Panc1 (cell line): ENCODE results near the gene PLPP4. TPM values are rescaled to one million over a fixed set of nuclear protein-coding genes. Genes with fewer than 3 reads are reported as not detected.

Source experiments
- ATAC-seq: fragments of 200-7000 bp; cut with Tn5 transposase; 2 replicates; pipeline ENCODE4 v1.9.1; 2020; ENCODE audit warnings: mild to moderate bottlenecking, moderate library complexity
- BruUV-seq: library from RNA; stranded (reverse); fragments of 400-500 nt; replicated peaks from 2 replicates; lab custom pipeline; 2021; lab: Mats Ljungman, UMichigan
- CTCF ChIA-PET: fragments of 300-600 bp; sonication (Branson Sonifier 250); formaldehyde crosslinking; loops from one replicate; lab custom pipeline; 2022; ENCODE audit warnings: antibody characterized with exemption; lab: Charles Lee
- POLR2A ChIA-PET: fragments of 300-600 bp; sonication (Branson Sonifier 250); formaldehyde crosslinking; loops from one replicate; lab custom pipeline; 2022; ENCODE audit warnings: antibody characterized with exemption; lab: Charles Lee
- DNase-seq: peaks from one replicate; pipeline ENCODE4 v3.0.0-alpha.2; 2010; ENCODE audit warnings: low read depth, low spot score
- H3K27ac ChIP-seq: 2 replicates; pipeline ENCODE4 v1.5.1; 2011; ENCODE audit warnings: mild to moderate bottlenecking, low read length, inconsistent platforms
- H3K27me3 ChIP-seq: fragments of 200-500 bp; sonication (Bioruptor generic); 2 replicates; pipeline ENCODE4 v1.6.0; 2014; ENCODE audit warnings: low read length, inconsistent platforms; ENCODE audit not compliant: control insufficient read depth, insufficient read depth
- H3K36me3 ChIP-seq: fragments of 200-500 bp; sonication (Bioruptor generic); 2 replicates; pipeline ENCODE4 v1.5.1; 2014; ENCODE audit warnings: inconsistent platforms, mild to moderate bottlenecking, low read length, moderate library complexity; ENCODE audit not compliant: control insufficient read depth, insufficient read depth
- H3K4me1 ChIP-seq: 2 replicates; pipeline ENCODE4 v1.5.1; 2011; ENCODE audit warnings: inconsistent platforms, mild to moderate bottlenecking, low read length, moderate library complexity; ENCODE audit not compliant: control insufficient read depth, insufficient read depth
- H3K4me3 ChIP-seq, 2 experiments: 2 replicates each; pipeline ENCODE4 v1.5.1; 2011 to 2012; ENCODE audit warnings: low read depth in 2 of 2, low read length in 2 of 2, mild to moderate bottlenecking in 2 of 2, inconsistent platforms in 1 of 2, moderate library complexity in 1 of 2
- H3K9me3 ChIP-seq: fragments of 200-500 bp; sonication (Bioruptor generic); 2 replicates; pipeline ENCODE4 v1.5.1; 2014; ENCODE audit warnings: low read depth, mild to moderate bottlenecking, inconsistent platforms, low read length, moderate library complexity; ENCODE audit not compliant: control insufficient read depth, insufficient read depth
- CTCF ChIP-seq: fragments of 450-650 bp; IDR thresholded peaks from 2 replicates; pipeline ENCODE4 v1.5.1; 2017; ENCODE audit warnings: mild to moderate bottlenecking
- POLR2AphosphoS5 ChIP-seq: IDR thresholded peaks from 2 replicates; pipeline ENCODE4 v1.6.1; 2012; ENCODE audit warnings: mild to moderate bottlenecking, low read depth, low read length, moderate library complexity
- REST ChIP-seq, 2 experiments: IDR thresholded peaks; 2 replicates each; pipeline ENCODE4 v1.6.1; 2011 to 2012; ENCODE audit warnings: low read depth in 2 of 2, control low read depth in 1 of 2, low read length in 1 of 2, mild to moderate bottlenecking in 1 of 2, moderate library complexity in 1 of 2; ENCODE audit not compliant: insufficient read depth in 1 of 2
- SIN3A ChIP-seq: IDR thresholded peaks from 2 replicates; pipeline ENCODE4 v1.6.1; 2012; ENCODE audit warnings: low read depth, mild to moderate bottlenecking, low read length, moderate library complexity, borderline replicate concordance; ENCODE audit not compliant: insufficient read depth
- TCF7L2 ChIP-seq: IDR thresholded peaks from 2 replicates; pipeline ENCODE4 v1.6.1; 2011; ENCODE audit warnings: mild to moderate bottlenecking, low read depth, low read length, inconsistent platforms
- in situ Hi-C: cut with HindIII; loops from 2 replicates; pipeline ENCODE4 v1.10.0; 2016; ENCODE audit warnings: low sequenced_read_pairs, low pct_unique_long_range_greater_than_20kb
- intact Hi-C: fragments of 100-400 bp; cut with micrococcal nuclease; formaldehyde crosslinking; loops from one replicate; pipeline ENCODE4 v1.10.0; 2022; ENCODE audit not compliant: unreplicated experiment
- total RNA-seq: library from RNA; stranded (reverse); gene quantifications from one replicate; pipeline ENCODE4 v1.2.1, GENCODE V29; 2021; ENCODE audit not compliant: unreplicated experiment

The PLPP4 gene
- total RNA-seq, 1 experiment from 2014 or later, result 0.18 TPM

- Histone ChIP-seq H3K4me1 (no peaks in the 10 kb centered on the region), H3K27me3 (no peaks in the 10 kb centered on the region), H3K36me3 (no peaks in the 10 kb centered on the region), H3K4me3 (no peak overlapping the region), H3K9me3 (no peaks in the 10 kb centered on the region), H3K27ac (no peak overlapping the region)
- TF ChIP-seq CTCF (no peak), REST (IDR thresholded peaks at IDR 0.05; ENCODE audit: insufficient read depth in 1 of 2, low read depth in 2 of 2, low read length in 1 of 2) (no peak), SIN3A (no peak), POLR2AphosphoS5 (no peak), TCF7L2 (no peak)
- intact Hi-C loops (no loop called here), in situ Hi-C loops (no loop called here)
- BruUV-seq, result no TSS peak
- ATAC-seq (no peak), DNase-seq (no peak)
- ChIA-PET CTCF (no interaction called here), POLR2A (no interaction called here)
These were observed 82.0 kb downstream of the PLPP4 start for GRCh38 chr10:120539076-120539475.

- ChIA-PET POLR2A (no interaction called here), CTCF (no interaction called here)
- TF ChIP-seq REST (IDR thresholded peaks at IDR 0.05; ENCODE audit: insufficient read depth in 1 of 2, low read depth in 2 of 2, low read length in 1 of 2) (no peak), CTCF (no peak), SIN3A (no peak)
- DNase-seq (no peak), ATAC-seq (no peak)
- intact Hi-C loops, result no loop called here
- H3K27ac ChIP-seq, result no peak overlapping the region
- H3K9me3 ChIP-seq, result no peaks in the 10 kb centered on the region
- in situ Hi-C loops, result no loop called here
- no TSS peak for BruUV-seq
- H3K4me3 ChIP-seq, result no peak overlapping the region
- H3K36me3 ChIP-seq, result no peaks in the 10 kb centered on the region
- H3K27me3 ChIP-seq, result no peaks in the 10 kb centered on the region
- no peaks in the 10 kb centered on the region for H3K4me1 ChIP-seq
These were observed 83.5 kb downstream of the PLPP4 start for GRCh38 chr10:120540486-120540885.
